HG03159 (cell line): ENCODE measurements around the gene SFSWAP.
"Not testable (repeated sequence)": the region's sequence is repeated elsewhere in the genome, so short reads cannot be mapped to it uniquely, and the experiment has no call there.

Source experiments
- ATAC-seq: cut with Tn5 transposase; IDR thresholded peaks from one replicate; pipeline ENCODE4 v1.9.1; 2021; ENCODE audit warnings: mild to moderate bottlenecking, moderate library complexity; ENCODE audit not compliant: unreplicated experiment

Gene SFSWAP

GRCh38 chr12:131710464-131711457, at the start of gene SFSWAP:
SFSWAP (plus strand) TSS chr12:131711090; CDS start chr12:131711230, 140 bp downstream.
- ATAC-seq = peak; percentile 85

- ATAC-seq = not testable (repeated sequence)
Observed at GRCh38 chr12:131661170-131661985, 49.5 kb upstream of the SFSWAP start.

- ATAC-seq = not testable (repeated sequence)
Observed at GRCh38 chr12:131661986-131662288, 49.0 kb upstream of the SFSWAP start.

- not testable (repeated sequence) for ATAC-seq
Observed at GRCh38 chr12:131662346-131662745, 48.5 kb upstream of the SFSWAP start.

- ATAC-seq = not testable (repeated sequence)
Observed at GRCh38 chr12:131665666-131666065, 45.2 kb upstream of the SFSWAP start.

GRCh38 chr12:131666486-131666885, 44.4 kb upstream of the SFSWAP start:
- not testable (repeated sequence) for ATAC-seq

- not testable (repeated sequence) for ATAC-seq
Observed at GRCh38 chr12:131666978-131667601, 43.8 kb upstream of the SFSWAP start.

GRCh38 chr12:131671276-131671675, 39.6 kb upstream of the SFSWAP start:
- ATAC-seq = no peak

- ATAC-seq = no peak
Observed at GRCh38 chr12:131671871-131672270, 39.0 kb upstream of the SFSWAP start.

- no peak for ATAC-seq
Observed at GRCh38 chr12:131672311-131672940, 38.5 kb upstream of the SFSWAP start.

GRCh38 chr12:131672941-131673887, 37.7 kb upstream of the SFSWAP start:
- no peak for ATAC-seq

GRCh38 chr12:131673888-131674257, 37.0 kb upstream of the SFSWAP start:
- no peak for ATAC-seq

- ATAC-seq = no peak
Observed at GRCh38 chr12:131674373-131674772, 36.5 kb upstream of the SFSWAP start.

- ATAC-seq = no peak
Observed at GRCh38 chr12:131675126-131676080, 35.5 kb upstream of the SFSWAP start.

GRCh38 chr12:131676544-131676943, 34.3 kb upstream of the SFSWAP start:
- no peak for ATAC-seq

- not testable (repeated sequence) for ATAC-seq
Observed at GRCh38 chr12:131677067-131677466, 33.8 kb upstream of the SFSWAP start.

GRCh38 chr12:131677699-131678098, 33.2 kb upstream of the SFSWAP start:
- no peak for ATAC-seq

GRCh38 chr12:131678389-131679181, 32.3 kb upstream of the SFSWAP start:
- not testable (repeated sequence) for ATAC-seq
